Measurements from ENCODE around the gene CLRN1.

CLRN1 gene

GRCh38 chr3:150876611-150877265 lies 95.8 kb downstream of the CLRN1 start:
- DNase-seq (ENCODE audit: low read depth, low spot score), result no peak
